Neural progenitor cell (in vitro differentiated cells): ENCODE data around the gene IQGAP2. TPM values are rescaled to one million over a fixed set of nuclear protein-coding genes. Genes with fewer than 3 reads are reported as not detected.

Experiments
- DNase-seq: peaks from one replicate; pipeline ENCODE4 v3.0.0-alpha.2; 2016; ENCODE audit warnings: low spot score
- H2AFZ ChIP-seq: fragments of 200-600 bp; sonication (generic); replicated peaks from 2 replicates; pipeline ENCODE4 v1.6.1; 2016; ENCODE audit warnings: antibody characterized with exemption
- H3F3A ChIP-seq: fragments of 200-600 bp; sonication (generic); 2 replicates; pipeline ENCODE4 v1.6.1; 2016; ENCODE audit warnings: antibody characterized with exemption, low read depth
- H3K27ac ChIP-seq: fragments of 200-600 bp; sonication (generic); 2 replicates; pipeline ENCODE4 v1.5.1; 2016; ENCODE audit warnings: mild to moderate bottlenecking
- H3K27me3 ChIP-seq: fragments of 200-600 bp; sonication (generic); 2 replicates; pipeline ENCODE4 v1.6.1; 2016; ENCODE audit warnings: mild to moderate bottlenecking, moderate library complexity
- H3K36me3 ChIP-seq: fragments of 200-600 bp; sonication (generic); 2 replicates; pipeline ENCODE4 v1.5.1; 2016
- H3K4me1 ChIP-seq: fragments of 200-600 bp; sonication (generic); 2 replicates; pipeline ENCODE4 v1.6.1; 2016; ENCODE audit warnings: mixed run types
- H3K4me2 ChIP-seq: fragments of 200-600 bp; sonication (generic); 2 replicates; pipeline ENCODE4 v1.6.1; 2016
- H3K4me3 ChIP-seq: fragments of 200-600 bp; sonication (generic); 2 replicates; pipeline ENCODE4 v1.5.1; 2016
- H3K79me2 ChIP-seq: fragments of 200-600 bp; sonication (generic); 2 replicates; pipeline ENCODE4 v1.6.1; 2016; ENCODE audit warnings: low read depth
- H3K9ac ChIP-seq: fragments of 200-600 bp; sonication (generic); 2 replicates; pipeline ENCODE4 v1.6.1; 2016
- H3K9me3 ChIP-seq: fragments of 200-600 bp; sonication (generic); 2 replicates; pipeline ENCODE4 v1.5.1; 2016; ENCODE audit warnings: low read depth
- H4K20me1 ChIP-seq: fragments of 200-600 bp; sonication (generic); 2 replicates; pipeline ENCODE4 v1.6.1; 2016; ENCODE audit warnings: low read depth
- H3K27ac Mint-ChIP-seq: 3 replicates; pipeline ENCODE4 v1.8.0; 2021; ENCODE audit warnings: mixed read lengths
- H3K27me3 Mint-ChIP-seq: 2 replicates; pipeline ENCODE4 v1.8.0; 2022; ENCODE audit warnings: low read depth, mild to moderate bottlenecking, inconsistent platforms, moderate library complexity, mixed read lengths; ENCODE audit not compliant: insufficient read depth
- H3K36me3 Mint-ChIP-seq: 3 replicates; pipeline ENCODE4 v1.8.0; 2021; ENCODE audit warnings: mixed read lengths
- H3K4me1 Mint-ChIP-seq: 3 replicates; pipeline ENCODE4 v1.8.0; 2021; ENCODE audit warnings: mixed read lengths
- H3K4me3 Mint-ChIP-seq: 3 replicates; pipeline ENCODE4 v1.8.0; 2021; ENCODE audit warnings: mild to moderate bottlenecking, moderate library complexity, mixed read lengths
- H3K9me3 Mint-ChIP-seq: 3 replicates; pipeline ENCODE4 v1.8.0; 2020; ENCODE audit warnings: mixed read lengths
- CTCF ChIP-seq: fragments of 200-600 bp; sonication (generic); IDR thresholded peaks from 2 replicates; pipeline ENCODE4 v1.5.1; 2017; ENCODE audit warnings: antibody characterized with exemption, mild to moderate bottlenecking
- EZH2 ChIP-seq: fragments of 200-600 bp; sonication (generic); IDR thresholded peaks from 2 replicates; pipeline ENCODE4 v1.6.1; 2017; ENCODE audit warnings: antibody characterized with exemption, mild to moderate bottlenecking, moderate library complexity
- EZH2phosphoT487 ChIP-seq: fragments of 200-600 bp; sonication (generic); IDR thresholded peaks from 2 replicates; pipeline ENCODE4 v1.6.1; 2017; ENCODE audit warnings: antibody characterized with exemption
- total RNA-seq: library from RNA; depleted of rRNA; stranded (reverse); fragments of >200 nt; gene quantifications from 2 replicates; pipeline ENCODE4 v1.2.3, GENCODE V29; 2015; ENCODE audit warnings: low replicate concordance

Gene IQGAP2
- total RNA-seq, 1 donor from 2014 or later: 37.7 TPM

DNA sequence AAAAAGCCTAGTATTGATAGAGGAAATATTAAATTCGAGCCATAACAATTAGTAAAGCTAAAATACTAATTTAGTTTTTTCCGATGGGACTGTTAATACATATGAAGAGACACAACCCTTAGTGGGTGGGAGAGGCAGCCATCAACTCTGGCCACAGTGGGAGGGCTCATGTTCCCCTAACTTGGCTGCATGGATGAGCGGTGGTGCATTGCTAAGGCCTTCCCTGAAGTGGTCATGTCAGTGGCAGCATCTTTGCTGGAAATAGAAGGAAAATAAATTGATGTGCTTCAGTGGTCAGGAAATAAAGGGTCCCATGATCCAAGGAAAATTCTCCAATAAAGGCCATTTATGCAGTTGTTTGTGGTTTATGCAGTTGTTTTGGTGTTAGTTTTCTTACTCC, 254.0 kb downstream of the IQGAP2 start:
- no peak overlapping the region for H3K9ac ChIP-seq
- H3K79me2 ChIP-seq: no peaks in the 10 kb centered on the region
- peaks cover 7% of the 10 kb centered on the region for H3K4me1 ChIP-seq
- H2AFZ ChIP-seq: no peak overlapping the region
- no peaks in the 10 kb centered on the region for H4K20me1 ChIP-seq
- H3K4me2 ChIP-seq: no peak overlapping the region
- no peaks in the 10 kb centered on the region for H3F3A ChIP-seq
- Mint-ChIP-seq H3K4me1 (peaks cover 5% of the 10 kb centered on the region), H3K27me3 (no peaks in the 10 kb centered on the region), H3K36me3 (peaks cover 9% of the 10 kb centered on the region), H3K27ac (no peak overlapping the region), H3K4me3 (no peak overlapping the region), H3K9me3 (no peaks in the 10 kb centered on the region)
- H3K4me3 ChIP-seq: no peak overlapping the region
- H3K9me3 ChIP-seq: no peaks in the 10 kb centered on the region
- H3K27me3 ChIP-seq: no peaks in the 10 kb centered on the region
- no peak for DNase-seq
- TF ChIP-seq CTCF (no peak), EZH2 (no peak), EZH2phosphoT487 (no peak)
- H3K27ac ChIP-seq: no peak overlapping the region
- H3K36me3 ChIP-seq: no peaks in the 10 kb centered on the region

GRCh38 chr5:76657683-76658311, 254.7 kb downstream of the IQGAP2 start:
- TF ChIP-seq CTCF (no peak), EZH2phosphoT487 (no peak), EZH2 (no peak)
- Histone ChIP-seq H3K27ac (no peak overlapping the region), H3F3A (no peaks in the 10 kb centered on the region), H3K79me2 (no peaks in the 10 kb centered on the region), H4K20me1 (no peaks in the 10 kb centered on the region), H3K27me3 (no peaks in the 10 kb centered on the region), H2AFZ (no peak overlapping the region), H3K4me3 (no peak overlapping the region), H3K4me2 (no peak overlapping the region), H3K9ac (no peak overlapping the region), H3K36me3 (no peaks in the 10 kb centered on the region), H3K9me3 (no peaks in the 10 kb centered on the region), H3K4me1 (peaks cover 7% of the 10 kb centered on the region)
- Mint-ChIP-seq H3K9me3 (no peaks in the 10 kb centered on the region), H3K27me3 (no peaks in the 10 kb centered on the region), H3K27ac (no peak overlapping the region), H3K4me1 (peaks cover 5% of the 10 kb centered on the region), H3K4me3 (no peak overlapping the region), H3K36me3 (peaks cover 9% of the 10 kb centered on the region)
- no peak for DNase-seq

DNA sequence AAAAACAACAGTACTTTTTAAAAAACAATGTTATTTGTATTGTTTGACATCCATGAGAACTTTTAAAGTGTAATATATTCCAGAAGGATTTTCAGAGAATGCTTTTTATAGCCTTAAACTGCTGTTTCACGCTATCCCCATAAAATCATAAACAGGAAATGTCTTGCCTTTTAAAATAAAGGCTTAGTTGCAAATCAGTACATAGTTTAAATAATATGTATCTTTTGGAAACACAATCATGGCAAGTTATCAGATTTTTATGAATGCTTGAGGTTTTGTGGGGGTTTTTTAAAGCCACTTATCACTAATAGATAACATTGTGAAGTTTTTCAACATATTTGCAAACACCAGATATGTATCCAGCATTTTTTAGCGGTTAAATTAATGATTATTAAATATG, 257.3 kb downstream of the IQGAP2 start:
- Histone ChIP-seq H3K27ac (no peak overlapping the region), H3K9me3 (no peaks in the 10 kb centered on the region), H3F3A (no peaks in the 10 kb centered on the region), H2AFZ (no peak overlapping the region), H3K4me2 (no peak overlapping the region), H4K20me1 (no peaks in the 10 kb centered on the region), H3K4me1 (peaks cover 7% of the 10 kb centered on the region), H3K79me2 (no peaks in the 10 kb centered on the region), H3K36me3 (no peaks in the 10 kb centered on the region), H3K27me3 (no peaks in the 10 kb centered on the region), H3K9ac (no peak overlapping the region), H3K4me3 (no peak overlapping the region)
- Mint-ChIP-seq H3K27me3 (no peaks in the 10 kb centered on the region), H3K4me3 (no peak overlapping the region), H3K4me1 (peaks cover 5% of the 10 kb centered on the region), H3K27ac (no peak overlapping the region), H3K9me3 (no peaks in the 10 kb centered on the region), H3K36me3 (peaks cover 7% of the 10 kb centered on the region)
- no peak for DNase-seq
- no peak for TF ChIP-seq EZH2
- no peak for TF ChIP-seq EZH2phosphoT487
- TF ChIP-seq CTCF: no peak
